SK-N-SH treated with all-trans-retinoic acid at 6 μM for 48 hours (cell line): ENCODE results near the gene WBP11.
A peak's percentile ranks its signal among the peaks of the same experiment; 100 is the strongest.

Experiments used
- ATAC-seq: fragments of 200-7000 bp; cut with Tn5 transposase; 3 replicates; pipeline ENCODE4 v1.9.1; 2020; ENCODE audit warnings: mild to moderate bottlenecking, moderate library complexity
- BACH2 ChIP-seq: fragments of 250-450 bp; sonication (Bioruptor Pico); IDR thresholded peaks from 2 replicates; pipeline ENCODE4 v1.9.0; 2021; ENCODE audit warnings: mild to moderate bottlenecking, borderline replicate concordance
- CSDC2 ChIP-seq: fragments of 250-450 bp; sonication (Bioruptor Pico); IDR thresholded peaks from 2 replicates; pipeline ENCODE4 v1.5.0; 2020; ENCODE audit warnings: mild to moderate bottlenecking, moderate library complexity
- ESRRG ChIP-seq: fragments of 250-450 bp; sonication (Bioruptor Pico); IDR thresholded peaks from 2 replicates; pipeline ENCODE4 v1.6.1; 2021; ENCODE audit warnings: mild to moderate bottlenecking
- GLIS3 ChIP-seq: fragments of 250-450 bp; sonication (Bioruptor Pico); IDR thresholded peaks from 2 replicates; pipeline ENCODE4 v1.5.0; 2020; ENCODE audit warnings: mild to moderate bottlenecking, moderate library complexity
- ISL1 ChIP-seq: fragments of 250-450 bp; sonication (Bioruptor Pico); IDR thresholded peaks from 2 replicates; pipeline ENCODE4 v2.1.2; 2022; ENCODE audit warnings: mild to moderate bottlenecking, moderate library complexity
- OSR1 ChIP-seq: fragments of 250-450 bp; sonication (Bioruptor Pico); IDR thresholded peaks from 2 replicates; pipeline ENCODE4 v1.8.0; 2022; ENCODE audit warnings: moderate library complexity, mild to moderate bottlenecking, inconsistent platforms
- PPARA ChIP-seq: fragments of 250-450 bp; sonication (Bioruptor Pico); IDR thresholded peaks from 2 replicates; pipeline ENCODE4 v1.5.0; 2020; ENCODE audit warnings: mild to moderate bottlenecking, borderline replicate concordance
- RARB ChIP-seq: fragments of 250-450 bp; sonication (Bioruptor Pico); IDR thresholded peaks from 2 replicates; pipeline ENCODE4 v1.8.0; 2021; ENCODE audit warnings: mild to moderate bottlenecking, moderate library complexity
- SNAI2 ChIP-seq: fragments of 250-450 bp; sonication (Bioruptor Pico); IDR thresholded peaks from 2 replicates; pipeline ENCODE4 v1.5.0; 2020; ENCODE audit warnings: mild to moderate bottlenecking, moderate library complexity
- ZC3H10 ChIP-seq: fragments of 250-450 bp; sonication (Bioruptor Pico); IDR thresholded peaks from 2 replicates; pipeline ENCODE4 v1.5.1; 2021; ENCODE audit warnings: mild to moderate bottlenecking, moderate library complexity
- ZFP3 ChIP-seq: fragments of 250-450 bp; sonication (Bioruptor Pico); IDR thresholded peaks from 2 replicates; pipeline ENCODE4 v1.5.0; 2020; ENCODE audit warnings: mild to moderate bottlenecking, moderate library complexity
- ZFP30 ChIP-seq: fragments of 450-650 bp; formaldehyde crosslinking; IDR thresholded peaks from 2 replicates; pipeline ENCODE4 v1.5.0; 2022; ENCODE audit warnings: mild to moderate bottlenecking, moderate library complexity
- ZNF565 ChIP-seq: fragments of 450-650 bp; formaldehyde crosslinking; conservative IDR thresholded peaks from 2 replicates; pipeline ENCODE4 v1.5.0; 2020; ENCODE audit warnings: low read depth, mild to moderate bottlenecking, moderate library complexity
- ZNF70 ChIP-seq: fragments of 450-650 bp; formaldehyde crosslinking; IDR thresholded peaks from 2 replicates; pipeline ENCODE4 v1.5.0; 2020; ENCODE audit warnings: mild to moderate bottlenecking, moderate library complexity
- ZNF8 ChIP-seq: fragments of 450-650 bp; formaldehyde crosslinking; IDR thresholded peaks from 2 replicates; pipeline ENCODE4 v1.5.0; 2020; ENCODE audit warnings: mild to moderate bottlenecking, moderate library complexity
- TF ChIP-seq, protein P1 (sequence below): fragments of 250-450 bp; sonication (Bioruptor Pico); IDR thresholded peaks from 2 replicates; pipeline ENCODE4 v1.8.0; 2020; ENCODE audit warnings: mild to moderate bottlenecking, moderate library complexity, borderline replicate concordance
- TF ChIP-seq, protein P2 (sequence below): fragments of 250-450 bp; sonication (Bioruptor Pico); IDR thresholded peaks from 2 replicates; pipeline ENCODE4 v1.5.0; 2020; ENCODE audit warnings: mild to moderate bottlenecking, moderate library complexity
- TF ChIP-seq, protein P3 (sequence below): fragments of 250-450 bp; sonication (Bioruptor Pico); IDR thresholded peaks from 2 replicates; pipeline ENCODE4 v1.8.0; 2021; ENCODE audit warnings: low read depth, mild to moderate bottlenecking, moderate library complexity, borderline replicate concordance
- TF ChIP-seq, protein P4 (sequence below): fragments of 250-450 bp; sonication (Bioruptor Pico); IDR thresholded peaks from 2 replicates; pipeline ENCODE4 v1.5.1; 2020; ENCODE audit warnings: low read depth, mild to moderate bottlenecking, moderate library complexity
- TF ChIP-seq, protein P5 (sequence below): fragments of 250-450 bp; sonication (Bioruptor Pico); IDR thresholded peaks from 2 replicates; pipeline ENCODE4 v1.5.1; 2021; ENCODE audit warnings: mild to moderate bottlenecking, moderate library complexity

WBP11 gene

DNA sequence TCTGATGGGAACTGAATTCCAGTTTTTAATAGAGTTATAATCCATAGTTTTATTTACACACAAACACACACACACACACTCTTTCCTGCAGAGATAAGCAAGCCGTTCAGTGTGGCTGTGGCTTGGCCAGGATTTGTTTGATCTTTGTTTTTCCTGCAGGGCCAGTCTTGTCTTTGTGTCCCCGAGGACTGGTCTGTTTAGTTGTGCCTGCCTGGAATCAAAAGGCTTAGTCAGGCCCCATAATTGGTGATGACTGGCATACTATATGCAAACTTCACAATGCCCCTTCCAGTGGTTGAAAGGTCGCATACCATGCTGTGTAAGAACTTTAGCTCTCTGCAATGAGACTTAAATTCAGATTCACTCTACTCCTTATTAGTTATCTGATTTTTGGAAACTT lies 26.0 kb downstream of the WBP11 start:
- TF ChIP-seq ZNF70 (CRISPR knock-in tag) (no peak), RARB (no peak), BACH2 (no peak), ESRRG (CRISPR knock-in tag) (no peak), ZC3H10 (CRISPR knock-in tag) (no peak), CSDC2 (CRISPR knock-in tag) (no peak), ISL1 (no peak)
- TF ChIP-seq, protein P1, sequence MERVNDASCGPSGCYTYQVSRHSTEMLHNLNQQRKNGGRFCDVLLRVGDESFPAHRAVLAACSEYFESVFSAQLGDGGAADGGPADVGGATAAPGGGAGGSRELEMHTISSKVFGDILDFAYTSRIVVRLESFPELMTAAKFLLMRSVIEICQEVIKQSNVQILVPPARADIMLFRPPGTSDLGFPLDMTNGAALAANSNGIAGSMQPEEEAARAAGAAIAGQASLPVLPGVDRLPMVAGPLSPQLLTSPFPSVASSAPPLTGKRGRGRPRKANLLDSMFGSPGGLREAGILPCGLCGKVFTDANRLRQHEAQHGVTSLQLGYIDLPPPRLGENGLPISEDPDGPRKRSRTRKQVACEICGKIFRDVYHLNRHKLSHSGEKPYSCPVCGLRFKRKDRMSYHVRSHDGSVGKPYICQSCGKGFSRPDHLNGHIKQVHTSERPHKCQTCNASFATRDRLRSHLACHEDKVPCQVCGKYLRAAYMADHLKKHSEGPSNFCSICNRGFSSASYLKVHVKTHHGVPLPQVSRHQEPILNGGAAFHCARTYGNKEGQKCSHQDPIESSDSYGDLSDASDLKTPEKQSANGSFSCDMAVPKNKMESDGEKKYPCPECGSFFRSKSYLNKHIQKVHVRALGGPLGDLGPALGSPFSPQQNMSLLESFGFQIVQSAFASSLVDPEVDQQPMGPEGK (CRISPR knock-in tag), result no peak
- TF ChIP-seq, all 23 proteins: peak for 0
- no peak for ATAC-seq

DNA sequence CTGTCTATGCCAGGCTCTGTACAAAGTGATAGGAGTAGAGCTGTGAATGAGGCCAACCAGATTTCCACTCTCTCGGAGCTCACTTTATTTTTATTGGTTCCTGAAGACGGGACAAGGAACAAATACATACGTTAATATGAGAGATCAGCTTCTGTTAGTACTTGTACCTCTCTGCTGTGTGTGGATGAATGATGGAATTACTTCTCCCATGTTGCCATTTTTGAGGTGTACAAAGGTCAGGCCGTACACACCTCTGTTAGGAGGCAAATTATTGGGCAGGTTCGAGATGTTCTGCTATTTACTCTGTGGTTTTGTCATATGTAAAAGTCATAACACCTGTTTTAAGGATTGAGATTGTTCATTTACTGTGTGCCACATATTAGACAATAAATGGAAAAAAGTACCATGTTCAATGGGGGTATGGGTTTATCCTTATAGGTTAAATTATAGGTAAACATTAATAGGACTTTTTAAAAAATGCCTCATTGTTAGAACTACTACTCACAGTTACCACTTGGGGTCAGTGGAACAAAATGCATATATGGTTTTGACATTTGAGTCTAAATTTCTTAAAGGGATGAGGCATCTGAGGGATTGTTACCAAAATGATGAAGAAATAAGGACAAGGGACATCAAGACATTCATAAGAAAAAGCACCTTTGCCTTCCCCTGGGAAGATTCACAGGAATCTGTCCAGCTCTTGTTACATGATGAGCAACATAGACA lies 26.9 kb downstream of the WBP11 start:
- no peak for TF ChIP-seq GLIS3
- no peak for ATAC-seq

DNA sequence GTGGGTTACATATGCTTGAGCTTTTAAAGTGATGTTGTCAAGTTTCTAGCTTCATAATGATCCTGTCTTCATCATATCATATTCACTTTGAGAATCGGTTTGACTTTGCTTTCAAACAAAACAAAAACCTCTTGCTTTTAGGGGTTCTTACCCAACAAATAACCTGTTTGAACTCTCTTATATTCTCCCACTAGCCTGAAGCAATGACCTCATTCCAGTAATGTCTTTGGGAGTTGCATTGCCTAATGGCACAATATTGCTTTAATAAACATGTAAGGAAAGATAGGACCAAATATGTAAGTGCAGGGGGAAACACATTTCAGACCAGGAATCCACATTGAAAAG lies 27.7 kb downstream of the WBP11 start:
- no peak for ATAC-seq
- TF ChIP-seq ISL1, result 0 out of 2 replicates have a peak, but pooled peaks have one; percentile 6
- no peak for TF ChIP-seq ZNF565

DNA sequence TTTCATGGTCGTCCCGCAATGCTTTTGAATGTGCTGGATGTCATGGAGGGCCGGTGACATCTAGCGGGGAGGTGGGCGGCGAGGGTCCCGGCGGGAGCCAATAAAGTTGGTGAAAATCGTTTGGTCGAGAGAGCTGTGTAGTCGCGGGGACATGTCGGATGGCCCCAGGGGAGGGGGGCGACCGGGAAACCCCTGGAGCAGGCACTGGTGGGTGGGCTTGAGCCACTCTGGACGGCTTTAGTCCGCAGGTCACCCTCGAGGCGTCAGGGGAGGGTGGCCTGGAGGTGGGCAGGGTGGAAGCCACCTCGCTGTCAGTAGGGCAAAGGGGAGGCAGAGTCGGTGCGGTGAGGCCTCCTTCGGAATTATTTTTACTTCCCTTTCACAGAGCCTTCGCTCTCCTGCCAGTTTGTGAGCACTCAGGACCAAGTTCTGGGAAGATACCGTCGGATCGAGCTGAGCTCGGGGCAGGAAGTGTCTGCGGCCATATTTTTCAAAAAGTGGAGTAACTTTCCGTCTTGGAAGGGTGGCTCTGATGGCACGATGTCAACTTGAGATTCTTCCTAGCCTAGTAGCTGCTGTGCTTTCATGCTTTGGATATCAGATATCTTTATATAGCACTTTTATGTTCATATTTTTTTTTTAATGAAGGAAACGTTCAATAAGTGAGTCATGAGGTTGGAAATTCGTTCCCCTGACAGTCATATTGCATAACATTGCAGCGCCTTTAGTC lies 28.2 kb downstream of the WBP11 start:
- peak; percentile 14 for ATAC-seq
- TF ChIP-seq CSDC2 (CRISPR knock-in tag), result no peak
- TF ChIP-seq OSR1 (CRISPR knock-in tag), result no peak
- no peak for TF ChIP-seq ZC3H10 (CRISPR knock-in tag)
- TF ChIP-seq RARB, result no peak
- TF ChIP-seq ZNF8 (CRISPR knock-in tag), result no peak
- no peak for TF ChIP-seq ZFP30
- no peak for TF ChIP-seq GLIS3
- no peak for TF ChIP-seq BACH2
- TF ChIP-seq, protein P1 (CRISPR knock-in tag), result no peak
- TF ChIP-seq, protein P2, sequence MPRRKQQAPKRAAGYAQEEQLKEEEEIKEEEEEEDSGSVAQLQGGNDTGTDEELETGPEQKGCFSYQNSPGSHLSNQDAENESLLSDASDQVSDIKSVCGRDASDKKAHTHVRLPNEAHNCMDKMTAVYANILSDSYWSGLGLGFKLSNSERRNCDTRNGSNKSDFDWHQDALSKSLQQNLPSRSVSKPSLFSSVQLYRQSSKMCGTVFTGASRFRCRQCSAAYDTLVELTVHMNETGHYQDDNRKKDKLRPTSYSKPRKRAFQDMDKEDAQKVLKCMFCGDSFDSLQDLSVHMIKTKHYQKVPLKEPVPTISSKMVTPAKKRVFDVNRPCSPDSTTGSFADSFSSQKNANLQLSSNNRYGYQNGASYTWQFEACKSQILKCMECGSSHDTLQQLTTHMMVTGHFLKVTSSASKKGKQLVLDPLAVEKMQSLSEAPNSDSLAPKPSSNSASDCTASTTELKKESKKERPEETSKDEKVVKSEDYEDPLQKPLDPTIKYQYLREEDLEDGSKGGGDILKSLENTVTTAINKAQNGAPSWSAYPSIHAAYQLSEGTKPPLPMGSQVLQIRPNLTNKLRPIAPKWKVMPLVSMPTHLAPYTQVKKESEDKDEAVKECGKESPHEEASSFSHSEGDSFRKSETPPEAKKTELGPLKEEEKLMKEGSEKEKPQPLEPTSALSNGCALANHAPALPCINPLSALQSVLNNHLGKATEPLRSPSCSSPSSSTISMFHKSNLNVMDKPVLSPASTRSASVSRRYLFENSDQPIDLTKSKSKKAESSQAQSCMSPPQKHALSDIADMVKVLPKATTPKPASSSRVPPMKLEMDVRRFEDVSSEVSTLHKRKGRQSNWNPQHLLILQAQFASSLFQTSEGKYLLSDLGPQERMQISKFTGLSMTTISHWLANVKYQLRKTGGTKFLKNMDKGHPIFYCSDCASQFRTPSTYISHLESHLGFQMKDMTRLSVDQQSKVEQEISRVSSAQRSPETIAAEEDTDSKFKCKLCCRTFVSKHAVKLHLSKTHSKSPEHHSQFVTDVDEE (CRISPR knock-in tag), result no peak
- TF ChIP-seq ZNF565, result no peak
- TF ChIP-seq, protein P3, sequence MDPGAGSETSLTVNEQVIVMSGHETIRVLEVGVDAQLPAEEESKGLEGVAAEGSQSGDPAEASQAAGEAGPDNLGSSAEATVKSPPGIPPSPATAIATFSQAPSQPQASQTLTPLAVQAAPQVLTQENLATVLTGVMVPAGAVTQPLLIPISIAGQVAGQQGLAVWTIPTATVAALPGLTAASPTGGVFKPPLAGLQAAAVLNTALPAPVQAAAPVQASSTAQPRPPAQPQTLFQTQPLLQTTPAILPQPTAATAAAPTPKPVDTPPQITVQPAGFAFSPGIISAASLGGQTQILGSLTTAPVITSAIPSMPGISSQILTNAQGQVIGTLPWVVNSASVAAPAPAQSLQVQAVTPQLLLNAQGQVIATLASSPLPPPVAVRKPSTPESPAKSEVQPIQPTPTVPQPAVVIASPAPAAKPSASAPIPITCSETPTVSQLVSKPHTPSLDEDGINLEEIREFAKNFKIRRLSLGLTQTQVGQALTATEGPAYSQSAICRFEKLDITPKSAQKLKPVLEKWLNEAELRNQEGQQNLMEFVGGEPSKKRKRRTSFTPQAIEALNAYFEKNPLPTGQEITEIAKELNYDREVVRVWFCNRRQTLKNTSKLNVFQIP, result no peak
- no peak for TF ChIP-seq ESRRG (CRISPR knock-in tag)
- TF ChIP-seq, protein P4, sequence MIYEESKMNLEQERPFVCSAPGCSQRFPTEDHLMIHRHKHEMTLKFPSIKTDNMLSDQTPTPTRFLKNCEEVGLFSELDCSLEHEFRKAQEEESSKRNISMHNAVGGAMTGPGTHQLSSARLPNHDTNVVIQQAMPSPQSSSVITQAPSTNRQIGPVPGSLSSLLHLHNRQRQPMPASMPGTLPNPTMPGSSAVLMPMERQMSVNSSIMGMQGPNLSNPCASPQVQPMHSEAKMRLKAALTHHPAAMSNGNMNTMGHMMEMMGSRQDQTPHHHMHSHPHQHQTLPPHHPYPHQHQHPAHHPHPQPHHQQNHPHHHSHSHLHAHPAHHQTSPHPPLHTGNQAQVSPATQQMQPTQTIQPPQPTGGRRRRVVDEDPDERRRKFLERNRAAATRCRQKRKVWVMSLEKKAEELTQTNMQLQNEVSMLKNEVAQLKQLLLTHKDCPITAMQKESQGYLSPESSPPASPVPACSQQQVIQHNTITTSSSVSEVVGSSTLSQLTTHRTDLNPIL (CRISPR knock-in tag), result no peak
- no peak for TF ChIP-seq ZNF70 (CRISPR knock-in tag)
- TF ChIP-seq, protein P5, sequence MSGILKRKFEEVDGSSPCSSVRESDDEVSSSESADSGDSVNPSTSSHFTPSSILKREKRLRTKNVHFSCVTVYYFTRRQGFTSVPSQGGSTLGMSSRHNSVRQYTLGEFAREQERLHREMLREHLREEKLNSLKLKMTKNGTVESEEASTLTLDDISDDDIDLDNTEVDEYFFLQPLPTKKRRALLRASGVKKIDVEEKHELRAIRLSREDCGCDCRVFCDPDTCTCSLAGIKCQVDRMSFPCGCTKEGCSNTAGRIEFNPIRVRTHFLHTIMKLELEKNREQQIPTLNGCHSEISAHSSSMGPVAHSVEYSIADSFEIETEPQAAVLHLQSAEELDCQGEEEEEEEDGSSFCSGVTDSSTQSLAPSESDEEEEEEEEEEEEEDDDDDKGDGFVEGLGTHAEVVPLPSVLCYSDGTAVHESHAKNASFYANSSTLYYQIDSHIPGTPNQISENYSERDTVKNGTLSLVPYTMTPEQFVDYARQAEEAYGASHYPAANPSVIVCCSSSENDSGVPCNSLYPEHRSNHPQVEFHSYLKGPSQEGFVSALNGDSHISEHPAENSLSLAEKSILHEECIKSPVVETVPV (CRISPR knock-in tag), result no peak
- TF ChIP-seq SNAI2 (CRISPR knock-in tag), result no peak
- TF ChIP-seq PPARA (CRISPR knock-in tag), result no peak
- no peak for TF ChIP-seq ZFP3 (CRISPR knock-in tag)
